ENCODE data around the gene CLEC16A.
A peak's percentile ranks its signal among the peaks of the same experiment; 100 is the strongest.

Gene CLEC16A

GRCh38 chr16:11105038-11105903 is 160.9 kb downstream of the CLEC16A start:
- DNase-seq: no peak

DNA sequence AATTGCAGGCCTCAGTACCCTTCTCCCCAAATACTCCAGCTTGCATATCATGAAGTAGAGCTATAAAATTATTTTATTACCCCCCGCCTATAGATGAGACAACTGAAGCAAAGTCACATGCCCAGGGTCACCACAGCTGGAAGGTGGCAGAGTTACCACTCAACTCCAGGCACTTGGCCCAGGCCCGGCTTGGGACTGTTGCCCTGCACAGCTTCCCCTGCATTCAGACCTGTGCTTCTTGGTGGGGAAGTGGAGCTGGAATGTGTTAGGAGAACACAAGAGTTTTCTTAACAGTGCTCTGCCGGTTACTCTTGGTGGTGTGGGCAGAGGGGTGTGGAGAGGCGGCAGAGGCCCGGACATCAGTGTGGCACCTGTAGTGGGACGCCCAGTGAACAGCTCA is 162.4 kb downstream of the CLEC16A start:
- DNase-seq: no peak

GRCh38 chr16:11107780-11108465 is 163.6 kb downstream of the CLEC16A start:
- no peak for DNase-seq

GRCh38 chr16:11108466-11108805 is 164.1 kb downstream of the CLEC16A start:
- no peak for DNase-seq

- DNase-seq: no peak
Observed at GRCh38 chr16:11109566-11109965, 165.2 kb downstream of the CLEC16A start.

- no peak for DNase-seq
Observed at GRCh38 chr16:11111150-11111549, 166.8 kb downstream of the CLEC16A start.

GRCh38 chr16:11111856-11112634 is 167.7 kb downstream of the CLEC16A start:
- no peak for DNase-seq

DNA sequence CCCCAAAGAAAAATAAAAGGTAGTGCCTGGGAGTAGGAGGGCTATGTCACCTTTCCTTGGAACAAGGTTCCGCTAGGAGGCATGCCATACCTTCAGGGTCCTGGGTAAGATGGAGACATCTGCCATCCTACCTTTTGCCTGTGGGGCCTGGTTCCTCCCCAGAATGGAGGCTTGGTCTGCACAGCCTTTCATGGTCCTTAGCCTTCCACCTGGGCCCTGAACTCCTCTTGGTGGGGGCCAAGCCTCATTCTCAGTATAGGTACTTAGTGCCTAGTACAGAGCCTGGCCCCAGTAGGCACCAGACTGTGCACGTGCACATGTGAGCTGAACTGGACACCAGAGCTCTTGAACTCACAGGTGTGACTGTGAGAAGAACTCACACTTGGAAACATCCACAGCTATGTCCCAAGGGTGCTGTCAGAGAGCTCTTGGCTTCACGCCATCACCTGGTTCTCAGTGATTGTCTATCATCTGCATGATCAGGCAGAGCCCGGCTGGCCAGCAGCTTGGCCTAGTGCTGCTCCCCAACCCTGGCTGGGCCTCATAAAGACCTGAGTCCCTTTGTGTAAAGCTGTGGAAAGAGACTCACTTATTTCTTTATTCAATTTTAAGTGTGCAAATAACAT is 168.5 kb downstream of the CLEC16A start:
- DNase-seq: peak; percentile 17

DNA sequence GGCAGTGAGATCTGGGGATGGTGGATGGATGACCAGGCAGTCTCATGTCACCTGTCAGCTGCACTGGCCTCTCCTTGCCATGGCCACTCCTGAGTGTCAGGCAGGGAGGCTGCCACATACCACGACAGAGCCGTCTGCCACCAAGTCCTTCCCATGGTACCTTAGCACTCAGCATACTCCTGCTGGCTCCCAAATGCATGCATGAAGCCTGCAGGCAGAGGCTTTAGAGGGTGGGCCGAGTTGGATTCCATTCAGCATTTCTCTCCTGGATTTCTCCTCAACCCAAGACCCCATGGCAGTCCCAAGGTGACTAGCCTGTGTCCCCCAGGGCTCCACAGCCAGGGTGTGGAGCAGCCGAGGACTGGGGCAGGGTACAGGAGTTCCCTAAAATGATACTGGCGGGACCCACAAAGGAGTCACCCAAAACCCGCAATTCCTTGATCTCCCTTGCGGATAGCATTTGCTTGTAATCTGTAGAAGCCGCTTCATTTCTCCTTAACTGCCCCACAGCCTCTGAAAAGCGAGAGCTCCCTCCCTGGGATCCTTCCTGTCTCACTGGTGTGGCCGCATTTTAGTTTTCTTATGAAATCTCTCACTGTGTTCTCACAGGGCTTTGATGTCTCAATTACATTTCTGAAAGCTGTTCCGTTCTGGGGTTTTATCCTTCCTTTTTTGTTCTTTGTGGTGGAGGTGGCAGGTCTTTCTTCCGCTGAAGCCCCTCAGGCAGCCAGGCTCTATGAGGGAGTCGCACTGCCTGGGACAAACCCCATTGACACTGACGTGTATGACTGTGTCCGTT is 170.2 kb downstream of the CLEC16A start:
- no peak for DNase-seq

DNA sequence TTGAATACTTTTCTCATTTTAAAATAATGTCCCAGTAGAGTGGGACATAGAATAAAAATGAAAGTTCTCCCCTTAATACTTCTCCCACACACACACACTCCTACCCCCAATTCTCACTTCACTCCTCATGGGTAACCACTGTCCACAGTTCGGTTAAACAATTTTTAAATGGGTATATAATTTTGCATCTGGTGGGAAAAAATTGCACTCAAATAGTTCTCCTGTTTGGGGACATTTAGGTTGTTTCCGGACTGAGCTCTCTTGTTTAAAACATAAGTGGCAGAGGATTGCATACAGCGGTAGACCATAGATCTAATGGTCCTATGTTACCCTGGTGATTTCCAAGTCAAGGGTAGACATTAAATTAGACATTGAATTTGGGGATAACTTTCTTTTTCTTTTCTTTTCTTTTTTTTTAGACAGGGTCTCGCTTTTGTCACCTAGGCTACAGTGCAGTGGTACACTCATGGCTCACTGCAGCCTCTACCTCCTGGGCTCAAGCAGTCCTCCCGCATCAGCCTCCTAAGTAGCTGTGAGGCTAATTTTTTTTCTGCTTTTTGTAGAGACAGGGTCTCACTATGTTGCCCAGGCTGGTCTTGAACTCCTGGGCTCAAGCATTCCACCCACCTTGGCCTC is 173.3 kb downstream of the CLEC16A start:
- no peak for DNase-seq

DNA sequence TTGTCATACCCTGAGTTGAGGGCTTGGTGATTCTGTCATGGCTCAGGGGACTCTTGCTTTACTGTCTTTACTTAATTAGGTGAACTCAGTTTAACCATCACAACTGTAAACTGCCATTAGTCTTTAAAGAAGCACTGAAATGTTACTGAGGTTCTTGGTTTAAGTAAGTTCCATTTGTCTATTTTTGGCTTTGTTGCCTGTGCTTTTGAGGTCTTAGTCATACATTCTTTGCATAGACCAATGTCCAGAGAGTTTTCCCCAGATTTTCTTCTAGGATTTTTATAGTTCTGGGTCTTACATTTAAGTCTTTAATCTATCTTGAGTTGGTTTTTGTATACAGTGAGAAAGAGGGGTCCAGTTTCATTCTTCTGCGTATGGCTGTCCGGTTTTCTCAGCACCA is 174.1 kb downstream of the CLEC16A start:
- no peak for DNase-seq

GRCh38 chr16:11121083-11121608 is 176.8 kb downstream of the CLEC16A start:
- no peak for DNase-seq

DNA sequence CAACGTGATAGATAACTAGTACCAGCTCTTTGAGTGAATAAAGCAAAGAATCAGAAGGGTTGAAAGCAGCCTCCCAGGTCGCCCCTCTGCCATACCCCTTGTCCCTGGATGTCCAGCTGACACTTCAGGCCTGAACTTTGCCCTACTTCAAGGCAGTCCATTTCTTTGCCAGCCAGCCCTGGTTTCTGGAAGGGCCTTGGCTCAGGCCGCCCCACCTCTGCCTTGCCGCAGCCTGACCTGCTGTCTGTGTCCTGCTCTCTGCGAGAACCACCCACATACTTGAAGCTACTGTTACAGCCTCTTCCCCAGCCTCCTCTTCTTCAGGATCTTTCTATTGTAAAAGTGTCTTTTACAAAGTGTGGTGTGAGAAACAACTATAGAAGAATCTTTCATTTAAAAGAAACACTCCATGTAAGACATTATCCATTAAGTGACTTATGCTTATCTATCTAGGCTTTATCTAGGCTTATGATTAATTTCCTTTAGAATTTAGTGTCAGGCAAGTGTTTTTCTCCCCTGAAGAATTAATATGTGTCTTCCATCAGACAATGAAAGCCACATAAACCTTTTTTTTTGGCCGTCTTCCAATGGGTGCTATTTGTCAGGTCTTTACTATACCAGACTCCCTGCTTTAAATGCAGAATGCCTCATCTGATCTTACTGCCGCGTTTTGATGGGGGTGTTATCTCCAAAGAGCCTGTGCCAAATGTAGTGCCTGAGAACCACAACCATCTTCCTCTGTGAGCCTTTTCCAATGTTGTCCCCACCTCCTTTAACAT is 177.7 kb downstream of the CLEC16A start:
- DNase-seq: no peak

DNA sequence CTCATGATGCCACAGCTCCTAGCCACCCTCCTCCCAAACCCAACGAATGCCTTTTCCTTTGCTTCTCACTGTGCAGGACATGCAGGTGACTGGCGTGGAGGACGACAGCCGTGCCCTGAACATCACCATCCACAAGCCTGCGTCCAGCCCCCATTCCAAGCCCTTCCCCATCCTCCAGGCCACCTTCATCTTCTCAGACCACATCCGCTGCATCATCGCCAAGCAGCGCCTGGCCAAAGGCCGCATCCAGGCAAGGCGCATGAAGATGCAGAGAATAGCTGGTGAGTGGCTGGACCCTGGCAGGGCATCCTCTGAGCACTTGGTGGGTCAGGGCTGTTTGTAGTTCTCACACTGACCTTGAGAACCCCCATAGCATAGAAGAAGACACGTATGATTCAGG is 179.3 kb downstream of the CLEC16A start:
- DNase-seq: no peak

DNA sequence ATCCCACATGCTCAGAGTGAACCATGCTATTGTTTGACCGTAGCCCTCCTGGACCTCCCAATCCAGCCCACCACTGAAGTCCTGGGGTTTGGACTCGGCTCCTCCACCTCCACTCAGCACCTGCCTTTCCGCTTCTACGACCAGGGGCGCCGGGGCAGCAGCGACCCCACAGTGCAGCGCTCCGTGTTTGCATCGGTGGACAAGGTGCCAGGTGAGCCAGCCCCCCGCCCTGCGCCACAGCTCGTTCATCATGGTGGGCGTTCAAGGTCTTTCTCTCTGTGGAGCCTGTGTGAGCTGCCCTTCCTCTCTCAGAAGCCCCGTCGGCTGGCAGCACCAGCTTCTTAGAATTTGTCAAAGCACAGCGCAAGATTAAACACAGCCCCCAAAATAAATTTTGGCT is 181.6 kb downstream of the CLEC16A start:
- no peak for DNase-seq

DNA sequence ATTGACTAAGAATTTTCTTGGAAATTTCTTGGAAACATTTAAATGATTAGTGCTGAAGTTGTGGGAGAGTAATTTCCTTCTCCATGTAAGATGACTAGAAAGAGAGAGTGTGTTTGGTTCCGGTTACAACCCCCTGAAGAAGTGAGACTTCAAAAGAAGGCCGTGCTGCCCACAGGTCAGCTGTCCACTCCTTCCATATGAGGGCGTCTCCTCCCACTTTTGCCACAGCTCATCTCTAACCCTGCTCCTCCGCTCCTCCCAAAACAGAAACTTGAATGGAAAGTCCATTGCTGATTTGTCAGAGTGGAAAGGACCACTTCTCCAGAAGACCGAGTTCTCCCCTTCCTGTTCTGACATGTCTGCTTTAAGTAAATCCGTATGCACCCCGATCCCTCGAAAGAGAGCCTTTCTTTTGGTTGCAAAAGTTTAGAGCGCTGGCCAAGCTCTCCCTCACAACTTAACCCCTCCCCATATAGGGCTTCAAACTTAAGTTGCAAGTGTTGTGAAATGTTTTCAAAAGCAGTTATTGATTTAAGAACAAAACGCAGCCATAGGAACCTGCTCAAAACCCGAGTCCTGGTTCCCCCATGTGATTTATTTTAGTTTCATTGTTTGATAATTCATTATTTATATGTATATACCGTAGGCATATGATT is 182.2 kb downstream of the CLEC16A start:
- no peak for DNase-seq

GRCh38 chr16:11127610-11128195 is 183.3 kb downstream of the CLEC16A start:
- DNase-seq: no peak

DNA sequence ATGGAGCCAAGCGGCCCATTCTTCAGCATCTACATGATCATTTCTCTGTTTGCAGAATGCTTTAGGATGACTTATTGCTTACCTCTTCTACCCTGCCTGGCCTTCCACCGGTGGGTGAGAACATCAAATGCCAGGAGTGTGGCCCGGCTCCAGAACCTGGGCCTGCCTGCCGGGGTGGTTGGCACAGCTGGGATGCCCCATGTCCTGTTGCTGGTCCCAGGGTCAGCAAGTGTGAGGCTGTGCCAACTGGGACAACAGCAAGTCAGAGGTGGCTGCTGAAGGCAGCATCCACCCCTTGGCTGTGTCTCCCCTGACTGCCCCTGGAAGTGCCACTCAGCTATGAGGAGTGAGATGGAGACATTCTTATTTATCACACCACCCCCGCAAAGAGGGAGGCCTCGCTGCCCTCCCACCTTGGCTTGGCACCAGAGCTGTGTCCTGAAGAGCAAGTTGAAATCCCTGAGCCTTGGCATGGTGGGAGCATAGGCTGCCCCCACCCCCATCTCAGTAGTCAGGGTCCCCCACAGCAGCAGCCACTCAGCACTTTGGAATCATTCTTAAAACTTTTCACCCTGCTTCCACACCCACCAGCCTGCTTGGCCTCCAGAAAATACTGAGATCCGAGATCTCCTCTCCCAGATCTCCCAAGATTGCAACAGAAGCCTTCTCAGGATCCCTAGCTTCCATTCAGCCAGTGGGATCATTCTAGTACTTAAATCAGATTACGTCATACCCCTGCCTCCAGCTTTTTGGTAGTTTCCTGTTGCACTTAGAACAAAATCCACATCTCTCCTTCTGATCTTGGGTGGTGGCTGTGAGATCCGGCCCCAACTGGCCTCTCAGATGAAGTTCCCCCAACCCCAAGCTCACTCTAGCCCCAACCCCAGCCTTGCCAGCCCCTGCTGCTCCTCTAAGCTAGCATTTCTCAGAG is 184.1 kb downstream of the CLEC16A start:
- no peak for DNase-seq

GRCh38 chr16:11129378-11129781 is 185.0 kb downstream of the CLEC16A start:
- DNase-seq: peak; percentile 13
